Measurements from ENCODE around the gene KIF22.
"Not testable (repeated sequence)": the region's sequence is repeated elsewhere in the genome, so short reads cannot be mapped to it uniquely, and the experiment has no call there.

The KIF22 gene

DNA sequence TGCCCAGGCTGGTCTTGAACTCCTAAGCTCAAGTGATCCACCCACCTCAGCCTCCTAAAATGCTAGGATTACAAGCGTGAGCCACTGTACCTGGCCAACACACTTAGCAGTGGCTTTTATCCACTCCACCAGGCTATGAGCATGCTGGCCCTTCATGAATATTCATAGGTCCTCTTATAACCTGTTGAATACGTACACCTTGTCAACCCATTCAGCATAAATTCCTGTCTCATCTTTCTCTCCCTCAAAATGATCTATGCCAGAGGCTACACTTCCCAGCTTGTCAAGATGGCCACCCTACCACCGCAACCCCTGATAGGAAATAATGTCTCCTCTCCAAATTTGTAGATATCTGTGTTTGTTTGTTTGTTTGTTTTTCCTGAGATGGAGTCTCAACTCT lies 23.5 kb upstream of the KIF22 start:
- DNase-seq: no peak

DNA sequence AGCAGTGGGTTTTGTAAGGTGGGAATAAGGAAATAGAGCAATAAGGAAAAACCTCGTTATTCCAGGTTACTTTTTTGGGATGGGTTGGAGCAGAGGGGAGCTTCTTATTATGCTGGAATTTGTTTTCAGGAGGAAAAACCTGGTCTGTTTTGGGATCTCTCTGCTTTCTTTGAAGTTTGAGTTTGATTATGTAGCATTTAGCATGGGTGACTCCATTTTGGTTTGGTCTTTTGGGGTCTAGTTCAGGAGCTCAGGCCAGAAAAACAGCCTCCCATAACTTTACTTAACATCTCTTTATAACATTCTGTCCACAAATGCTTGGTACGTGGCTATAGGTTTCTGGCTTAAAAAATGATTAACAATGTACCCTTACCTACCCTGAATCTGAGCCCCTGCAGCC lies 21.0 kb upstream of the KIF22 start:
- no peak for DNase-seq

DNA sequence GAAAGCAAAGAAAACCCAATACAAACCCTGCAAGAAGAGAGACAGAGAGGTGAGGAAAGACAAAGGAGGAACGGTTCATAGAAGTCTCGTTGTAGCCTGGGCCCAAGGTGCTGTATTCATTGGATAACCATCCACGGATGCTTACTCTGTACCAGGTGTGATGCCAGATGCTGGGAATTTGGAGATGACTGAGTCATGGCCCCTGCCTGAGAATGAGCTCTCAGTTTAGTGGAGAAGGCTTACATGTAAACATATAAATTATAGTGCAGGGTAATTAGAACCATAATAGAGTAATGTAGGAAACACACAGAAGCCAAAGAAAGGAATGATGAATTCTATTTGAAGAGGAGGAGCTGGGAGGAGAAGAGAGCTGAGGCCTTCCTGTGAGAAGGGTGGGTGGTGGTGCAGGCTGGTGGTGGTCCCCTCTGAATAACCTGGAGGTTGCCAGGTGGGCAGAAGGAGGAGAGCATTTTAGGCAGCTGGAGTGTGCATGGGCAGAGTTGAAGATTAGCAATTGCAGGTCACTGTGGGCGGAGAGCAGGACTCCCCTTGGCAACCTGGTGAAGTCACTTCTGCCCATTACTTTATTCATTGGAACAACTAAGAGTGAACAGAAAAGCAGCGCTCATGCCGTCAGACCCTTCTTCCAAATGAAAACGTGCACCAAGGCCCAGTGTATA lies 20.2 kb upstream of the KIF22 start:
- DNase-seq: no peak

DNA sequence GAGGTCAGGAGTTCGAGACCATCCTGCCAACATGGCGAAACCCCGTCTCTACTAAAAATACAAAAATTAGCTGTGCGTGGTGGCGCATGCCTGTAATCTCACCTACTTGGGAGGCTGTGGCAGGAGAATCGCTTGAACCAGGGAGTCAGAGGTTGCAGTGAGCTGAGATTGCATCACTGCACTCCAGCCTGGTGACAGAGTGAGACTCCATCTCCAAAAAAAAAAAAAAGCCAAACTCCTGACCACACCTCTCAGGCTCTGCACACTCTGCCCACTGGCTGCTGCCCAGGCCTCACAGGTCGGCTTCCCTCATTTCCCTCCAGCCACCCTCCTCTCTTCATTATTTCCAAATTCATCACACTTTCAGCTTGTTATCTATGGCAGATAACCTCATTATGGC lies 18.2 kb upstream of the KIF22 start:
- DNase-seq: not testable (repeated sequence)

DNA sequence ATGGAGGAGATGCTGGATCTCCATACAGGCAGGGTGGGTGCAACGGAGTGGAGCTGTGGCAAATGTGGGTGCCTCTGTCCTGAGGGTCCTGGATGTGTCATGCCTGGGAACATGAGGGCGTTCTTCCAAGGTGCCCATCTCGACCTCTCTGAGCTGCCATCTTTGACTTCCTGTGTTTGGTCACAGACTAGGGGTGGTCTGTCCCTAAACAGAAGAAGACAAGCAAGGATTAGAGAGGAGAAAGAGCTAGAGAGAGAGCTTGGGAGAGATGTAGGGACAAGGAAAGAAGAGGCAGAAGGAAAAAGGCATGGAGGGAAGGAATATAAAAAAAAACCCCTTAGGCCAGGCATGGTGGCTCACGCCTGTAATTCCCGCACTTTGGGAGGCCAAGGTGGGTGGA lies 15.8 kb upstream of the KIF22 start:
- no peak for DNase-seq

DNA sequence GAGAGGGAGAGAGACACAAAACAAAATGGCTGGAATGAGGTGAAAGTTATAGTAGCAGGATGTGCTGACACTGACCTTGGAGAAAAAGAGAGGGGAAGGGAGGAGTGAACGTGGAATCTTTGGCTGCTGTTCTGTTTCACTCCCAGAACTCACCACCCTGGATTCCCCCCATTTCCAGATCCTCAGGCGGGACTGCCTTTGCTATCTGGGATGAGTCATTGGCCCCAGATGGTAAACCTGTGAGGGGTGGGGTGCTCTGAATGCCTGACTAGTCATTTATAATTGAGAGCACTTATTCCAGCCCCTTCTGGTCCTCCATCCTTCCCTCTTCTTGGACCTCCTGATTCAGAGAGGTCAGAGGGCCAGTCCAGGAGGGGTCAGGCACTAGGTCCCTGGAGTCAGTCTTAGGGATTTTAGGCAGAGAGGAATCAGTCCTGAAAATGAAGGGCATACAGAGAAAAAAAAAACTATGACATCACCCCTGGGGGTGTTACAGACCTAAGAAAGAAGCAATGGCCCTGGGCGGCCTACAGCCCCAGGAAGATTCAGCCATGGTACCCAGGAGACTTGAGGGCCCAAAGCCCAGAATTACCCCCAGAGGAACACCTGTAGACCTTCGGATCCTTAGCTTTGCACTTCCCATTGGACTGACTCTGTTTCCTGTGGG lies 14.7 kb upstream of the KIF22 start:
- no peak for DNase-seq

DNA sequence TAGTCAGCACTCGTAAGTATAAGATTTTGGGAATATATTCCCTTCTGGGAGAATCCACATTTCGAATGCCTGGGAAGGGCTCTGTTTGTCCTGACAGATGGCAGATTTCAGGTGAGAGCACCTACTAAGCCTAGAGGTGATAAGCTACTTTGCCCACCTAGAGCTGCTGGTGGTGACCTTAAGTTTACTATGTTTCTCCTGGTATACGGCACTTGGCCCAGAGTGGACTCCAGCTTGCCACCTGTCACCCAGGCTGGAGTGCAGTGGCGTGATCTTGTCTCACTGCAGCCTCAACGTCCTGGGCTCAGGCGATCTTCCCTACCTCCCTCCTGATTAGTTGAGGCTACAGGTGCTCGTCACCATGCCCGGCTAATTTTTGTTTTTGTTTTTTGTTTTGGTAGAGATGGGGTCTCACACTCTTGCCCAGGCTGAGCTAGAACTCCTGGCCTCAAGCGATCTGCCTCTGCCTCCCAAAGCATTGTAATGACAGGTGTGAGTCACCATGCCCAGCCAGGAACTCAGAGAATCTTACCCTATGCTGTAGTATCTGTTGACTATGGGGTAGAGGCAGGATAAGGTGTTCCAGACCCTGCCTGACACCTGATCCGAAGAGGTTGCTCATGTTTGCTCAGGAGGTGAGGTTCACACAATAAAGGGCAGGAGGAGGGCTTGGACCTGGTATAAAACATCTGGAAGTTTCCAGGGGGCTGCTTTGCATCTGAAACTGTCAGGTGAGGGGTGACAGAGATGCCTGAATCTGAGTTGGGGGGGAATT lies 12.8 kb upstream of the KIF22 start, which contains the start of gene ZG16:
Gene ZG16, plus strand, starts transcription at position 681 of the 775 bp plus-strand sequence. CDS start 1,011 bp downstream, outside the sequence.
- DNase-seq: no peak

DNA sequence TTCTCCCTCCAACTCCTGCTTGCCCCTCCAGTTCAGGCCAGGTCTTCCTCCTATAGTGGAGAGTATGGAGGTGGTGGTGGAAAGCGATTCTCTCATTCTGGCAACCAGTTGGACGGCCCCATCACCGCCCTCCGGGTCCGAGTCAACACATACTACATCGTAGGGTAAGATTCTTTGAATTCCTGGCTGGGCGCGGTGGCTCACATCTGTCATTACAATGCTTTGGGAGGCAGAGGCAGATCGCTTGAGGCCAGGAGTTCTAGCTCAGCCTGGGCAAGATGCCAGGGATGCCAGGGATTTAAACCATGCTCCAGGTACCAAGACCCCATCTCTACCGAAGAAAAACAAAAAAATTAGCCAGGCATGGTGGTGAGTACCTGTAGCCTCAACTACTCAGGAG lies 11.1 kb upstream of the KIF22 start:
- no peak for DNase-seq

DNA sequence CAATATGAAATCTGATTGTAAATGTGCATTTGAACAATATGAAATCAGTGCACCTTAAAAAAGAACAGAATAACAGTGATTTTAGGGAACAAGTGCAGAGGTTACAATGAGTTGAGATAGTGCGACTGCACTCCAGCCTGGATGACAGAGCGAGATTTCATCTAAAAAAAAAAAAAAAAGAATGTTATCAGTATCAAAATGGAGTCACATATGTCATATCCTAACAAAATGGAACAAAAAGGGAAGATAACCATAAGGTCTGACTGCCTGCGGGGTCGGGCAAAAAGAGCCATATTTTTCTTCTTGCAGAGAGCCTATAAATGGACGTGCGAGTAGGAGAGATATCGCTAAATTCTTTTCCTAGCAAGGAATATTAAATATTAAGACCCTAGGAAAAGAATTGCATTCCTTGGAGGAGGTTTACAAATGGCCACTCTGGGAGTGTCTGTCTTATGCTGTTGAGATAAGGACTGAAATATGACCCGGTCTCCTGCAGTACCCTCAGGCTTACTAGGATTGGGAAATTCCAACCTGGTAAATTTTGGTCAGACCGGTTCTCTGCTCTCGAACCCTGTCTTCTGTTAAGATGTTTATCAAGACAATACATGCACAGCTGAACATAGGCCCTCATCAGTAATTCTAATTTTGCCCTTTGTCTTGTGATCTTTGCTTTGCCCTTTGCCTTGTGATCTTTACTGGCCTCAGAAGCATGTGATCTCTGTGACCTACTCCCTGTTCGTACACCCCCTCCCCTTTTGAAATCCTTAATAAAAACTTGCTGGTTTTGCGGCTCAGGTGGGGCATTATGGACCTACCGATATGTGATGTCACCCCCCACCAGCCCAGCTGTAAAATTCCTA lies 7.2 kb upstream of the KIF22 start:
- not testable (repeated sequence) for DNase-seq

DNA sequence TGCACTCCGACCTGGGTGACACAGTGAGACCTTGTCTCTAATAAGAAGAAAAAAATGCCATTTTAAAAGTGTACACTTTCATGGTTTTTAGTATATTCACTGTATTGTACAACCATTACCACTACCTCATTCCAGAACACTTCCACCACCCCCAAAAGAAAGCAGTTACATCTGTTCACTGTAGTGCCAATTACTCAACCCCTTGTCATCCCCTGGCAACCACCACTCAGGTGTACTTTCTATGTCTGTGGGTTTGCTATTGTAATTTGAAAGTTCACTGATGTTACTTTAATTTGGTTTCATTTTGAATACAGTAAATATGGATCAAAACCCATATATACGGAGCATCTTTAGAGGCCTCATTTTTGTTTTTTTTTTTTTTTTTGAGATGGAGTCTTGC lies 6.4 kb upstream of the KIF22 start:
- DNase-seq: peak; percentile 47

DNA sequence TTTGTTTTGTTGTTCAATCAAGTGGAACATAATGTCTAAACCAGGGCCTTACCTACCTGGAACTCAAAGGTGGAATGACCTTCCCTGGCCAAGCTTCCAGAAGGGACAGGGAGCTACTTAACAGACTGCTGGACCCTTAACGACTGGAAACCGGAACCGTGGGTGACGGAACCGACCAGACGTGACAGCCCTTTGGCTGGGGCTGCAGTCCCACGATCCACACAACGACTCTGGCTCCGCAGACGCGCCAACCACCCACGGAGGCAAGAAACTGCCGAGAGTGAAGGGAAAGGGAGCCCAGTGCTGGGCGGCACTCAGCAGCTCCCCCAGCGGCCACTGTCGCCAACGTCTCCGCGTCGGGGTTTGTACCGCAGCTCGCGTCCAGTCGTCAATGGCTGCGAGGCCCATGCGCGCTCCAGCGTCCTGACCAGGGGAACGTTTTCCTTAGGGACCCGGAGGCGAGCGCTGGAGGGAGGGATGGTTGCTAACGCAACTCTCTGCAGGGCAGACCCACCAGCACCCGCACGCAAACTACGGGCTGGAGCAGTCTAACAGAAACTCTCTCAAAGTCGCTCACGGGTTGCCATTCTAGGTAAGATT lies 5.5 kb upstream of the KIF22 start:
- peak; percentile 84 for DNase-seq

DNA sequence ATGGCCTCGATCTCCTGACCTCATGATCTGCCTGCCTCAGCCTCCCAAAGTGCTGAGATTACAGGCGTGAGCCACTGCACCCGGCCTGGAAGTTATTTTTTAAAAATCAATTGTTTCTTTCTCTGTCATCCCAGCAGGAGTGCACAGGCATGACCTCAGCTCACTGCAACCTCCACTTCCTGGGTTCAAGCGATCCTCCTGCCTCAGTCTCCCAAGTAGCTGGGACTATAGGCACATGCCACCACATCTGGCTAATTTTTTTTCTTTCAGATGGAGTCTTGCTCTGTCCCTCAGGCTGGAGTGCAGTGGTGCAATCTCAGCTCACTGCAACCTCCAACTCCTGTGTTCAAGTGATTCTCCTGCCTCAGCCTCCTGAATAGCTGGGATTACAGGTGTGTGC lies 3.4 kb upstream of the KIF22 start:
- DNase-seq: not testable (repeated sequence)

DNA sequence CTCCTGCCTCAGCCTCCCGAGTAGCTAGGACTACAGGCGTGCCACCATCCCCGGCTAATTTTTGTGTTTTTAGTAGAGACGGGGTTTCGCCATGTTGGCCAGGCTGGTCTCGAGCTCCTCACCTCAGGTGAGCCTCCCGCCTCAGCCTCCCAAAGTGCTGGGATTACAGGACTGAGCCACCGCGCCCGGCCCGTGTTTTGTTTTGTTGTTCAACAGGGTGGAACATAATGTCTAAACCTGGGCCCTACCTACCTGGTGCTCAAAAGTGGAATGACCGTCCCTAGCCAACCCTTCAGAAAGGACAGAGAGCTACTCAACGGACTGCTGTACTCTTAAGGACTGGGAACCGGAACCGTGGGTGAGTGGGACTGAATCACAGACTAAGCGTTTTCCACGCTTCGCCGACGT lies 772 bp upstream of the KIF22 start:
- no peak for DNase-seq

DNA sequence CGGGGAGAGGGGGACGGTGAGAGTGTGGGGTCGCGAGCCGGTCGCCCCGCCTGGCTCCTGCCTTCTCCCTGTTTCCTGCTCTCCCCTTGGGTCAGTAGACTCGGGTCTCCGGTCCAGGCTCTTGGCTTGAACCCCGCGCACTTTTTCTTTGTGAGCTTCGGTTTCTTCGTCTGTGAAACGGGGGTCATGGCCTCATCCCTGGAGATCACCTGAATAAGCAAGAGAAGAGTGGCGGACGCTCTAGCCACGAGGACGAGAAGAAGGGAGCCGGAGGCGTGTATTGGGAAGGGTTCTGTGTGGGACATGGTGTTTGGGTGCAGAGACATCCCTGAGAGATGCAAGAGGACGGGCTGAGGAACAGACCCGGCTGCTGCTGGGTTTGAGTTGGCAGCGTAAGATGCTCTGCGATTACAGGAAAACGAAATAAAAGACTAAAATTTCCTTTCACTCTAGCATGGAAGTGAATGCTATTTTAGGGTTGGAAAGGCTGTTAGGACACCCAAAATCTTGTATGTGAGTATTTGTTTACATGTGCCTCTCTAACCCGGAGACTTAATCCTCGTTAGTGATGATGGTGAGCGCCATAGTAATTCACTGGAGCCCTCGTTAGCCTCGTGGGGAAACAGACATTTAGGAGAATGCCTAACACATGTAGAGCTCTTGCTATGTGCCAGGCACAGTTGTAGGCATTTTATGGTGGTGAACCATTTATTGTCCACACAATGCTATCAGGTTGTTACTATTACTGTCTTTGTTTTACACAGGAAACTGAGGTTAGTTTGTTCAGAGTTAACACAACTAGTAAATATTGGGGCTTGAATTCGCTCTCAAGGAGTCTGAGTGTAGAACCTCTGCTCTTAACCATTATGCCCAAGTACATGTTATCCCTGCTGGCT lies 646 bp downstream of the KIF22 start:
- no peak for DNase-seq

DNA sequence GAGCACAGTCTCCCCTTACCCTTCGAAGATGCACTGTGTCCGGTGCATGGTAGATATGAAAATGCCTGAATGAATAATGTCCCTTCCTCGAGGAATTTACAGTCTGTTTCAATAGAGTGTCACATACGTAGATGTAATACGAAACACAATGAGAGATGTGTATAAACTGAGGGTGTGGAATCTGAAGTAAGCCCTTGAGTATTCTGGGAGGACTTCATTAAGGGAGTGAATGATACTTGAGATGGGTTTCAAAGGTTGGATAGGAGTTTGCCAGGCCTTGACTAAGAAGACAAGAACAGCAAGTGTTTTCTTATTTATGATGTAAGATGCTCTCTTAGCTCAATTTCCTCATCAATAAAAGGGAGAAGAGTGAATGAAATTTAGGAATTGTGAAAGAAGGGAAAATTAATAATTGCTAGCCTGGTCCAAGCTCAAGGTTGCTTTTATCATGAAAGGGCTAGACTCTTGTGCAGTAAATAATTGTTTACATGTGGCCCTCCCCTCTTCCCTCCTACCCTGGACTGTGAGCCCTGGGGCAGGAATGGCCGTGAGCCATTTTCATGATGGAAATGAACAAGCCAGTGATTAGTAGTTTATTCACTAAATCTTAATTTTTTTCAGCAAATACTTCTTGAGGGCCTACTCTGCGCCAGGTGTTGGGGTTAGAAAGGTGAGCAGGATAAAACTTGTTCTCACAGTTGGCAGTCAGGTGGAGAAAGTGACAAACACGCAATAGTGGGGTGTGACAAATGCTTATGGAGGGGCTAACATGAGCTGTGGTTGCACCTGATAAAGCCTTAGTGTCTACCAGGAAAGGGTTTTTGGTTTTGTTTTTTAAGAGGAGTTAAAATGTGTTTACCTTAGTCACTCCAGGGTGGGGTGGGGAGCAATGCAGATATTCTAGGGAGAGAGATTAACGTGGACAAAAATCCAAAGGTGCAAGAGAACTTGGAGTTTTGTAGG lies 1.6 kb downstream of the KIF22 start:
- DNase-seq: no peak

DNA sequence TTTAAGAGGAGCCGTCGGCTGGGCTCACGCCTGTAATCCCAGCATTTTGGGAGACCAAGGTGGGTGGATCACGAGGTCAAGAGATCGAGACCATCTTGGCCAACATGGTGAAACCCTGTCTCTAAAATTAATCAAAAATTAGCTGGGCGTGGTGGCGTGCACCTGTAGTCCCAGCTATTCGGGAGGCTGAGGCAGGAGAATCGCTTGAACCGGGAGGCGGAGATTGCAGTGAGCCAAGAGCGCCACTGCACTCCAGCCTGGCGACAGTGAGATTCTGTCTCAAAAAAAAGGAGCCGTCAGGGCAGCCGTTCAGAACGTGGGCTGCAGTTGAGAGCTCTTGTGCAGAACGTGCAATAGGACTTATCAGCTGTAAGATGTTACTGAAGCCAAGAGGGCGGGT lies 2.6 kb downstream of the KIF22 start:
- DNase-seq: not testable (repeated sequence)

DNA sequence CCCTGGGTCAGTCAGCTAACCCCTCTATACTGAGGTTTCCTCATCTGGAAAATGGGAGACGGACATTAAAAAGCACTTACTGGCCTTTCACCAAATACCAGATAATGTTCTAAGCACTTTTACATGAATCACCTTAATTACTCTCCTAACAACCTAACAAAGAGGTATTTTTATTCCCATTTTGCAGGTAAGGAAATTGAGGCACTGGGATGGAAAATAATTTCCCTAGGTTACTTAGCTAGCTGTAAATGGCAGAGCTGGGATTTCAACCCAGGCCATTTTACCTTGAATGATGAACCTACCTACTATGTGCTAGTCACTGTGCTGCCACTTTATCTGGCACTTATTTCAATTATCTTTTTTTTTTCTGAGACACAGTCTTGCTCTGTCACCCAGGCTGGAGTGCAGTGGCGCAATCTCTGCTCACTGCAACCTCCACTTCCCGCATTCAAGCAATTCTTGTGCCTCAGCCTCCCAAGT lies 3.7 kb downstream of the KIF22 start:
- DNase-seq: no peak

DNA sequence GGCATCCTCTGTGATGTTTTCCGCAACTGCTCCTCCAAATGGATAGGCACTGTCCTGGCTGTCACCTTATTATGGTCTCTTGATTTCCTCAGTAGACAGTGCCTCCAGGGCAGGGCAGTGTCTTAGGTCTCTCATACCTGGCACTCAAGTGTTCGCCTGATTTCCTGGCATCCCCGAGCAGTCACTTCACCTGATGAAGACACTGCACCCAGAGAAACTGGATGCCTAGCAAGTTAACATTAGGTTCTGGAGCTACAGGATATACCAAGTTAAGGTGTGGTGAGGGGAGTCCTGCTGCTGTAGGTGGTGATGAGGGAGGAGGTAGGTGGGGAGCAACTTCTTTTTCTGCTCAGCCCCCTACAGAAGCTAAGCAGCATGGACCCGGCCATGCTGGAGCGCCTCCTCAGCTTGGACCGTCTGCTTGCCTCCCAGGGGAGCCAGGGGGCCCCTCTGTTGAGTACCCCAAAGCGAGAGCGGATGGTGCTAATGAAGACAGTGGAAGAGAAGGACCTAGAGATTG lies 11.9 kb downstream of the KIF22 start:
- DNase-seq: no peak

DNA sequence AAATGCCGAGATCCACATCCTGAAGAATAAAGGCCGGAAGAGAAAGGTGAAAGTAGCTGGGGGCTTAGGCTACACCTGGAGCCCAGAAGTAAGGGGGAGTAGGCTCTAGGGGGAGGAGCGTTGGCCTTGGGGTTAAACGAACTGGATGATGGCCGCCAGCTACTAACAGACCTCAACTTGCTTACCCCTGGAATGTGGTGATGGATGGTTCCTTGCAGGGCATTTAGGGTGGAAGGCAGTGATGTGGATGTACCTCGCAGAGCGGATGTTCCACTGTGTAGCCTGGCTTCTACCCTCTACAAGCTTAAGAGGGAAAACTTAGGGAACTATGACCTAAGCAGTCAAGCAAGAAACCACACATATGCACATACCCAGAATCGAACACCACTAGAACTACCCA lies 13.5 kb downstream of the KIF22 start:
- DNase-seq: no peak

All from CD4-positive, alpha-beta T cell treated with Interleukin-6 for 4 hours (primary cell).